Fibroblast of mammary gland (primary cell): ENCODE data around the gene PRKCH.

ENCODE experiments used
- DNase-seq: peaks from one replicate; pipeline ENCODE4 v3.0.0-alpha.2; 2010; ENCODE audit warnings: low read depth
- H3K4me3 ChIP-seq: 2 replicates; pipeline ENCODE4 v1.5.1; 2011; ENCODE audit warnings: low read depth, mild to moderate bottlenecking, low read length, moderate library complexity; ENCODE audit not compliant: control insufficient read depth
- CTCF ChIP-seq: conservative IDR thresholded peaks from 2 replicates; pipeline ENCODE4 v1.5.1; 2011; ENCODE audit warnings: low read depth, low read length, inconsistent platforms; ENCODE audit not compliant: control insufficient read depth, insufficient read depth

The PRKCH gene

GRCh38 chr14:61350427-61351270 lies 29.3 kb downstream of the PRKCH start:
- no peak for TF ChIP-seq CTCF
- H3K4me3 ChIP-seq, result no peak overlapping the region
- DNase-seq, result no peak

- TF ChIP-seq CTCF, result no peak
- no peak for DNase-seq
- H3K4me3 ChIP-seq, result no peak overlapping the region
Measured at GRCh38 chr14:61351477-61351876, 30.1 kb downstream of the PRKCH start.

- no peak overlapping the region for H3K4me3 ChIP-seq
- no peak for TF ChIP-seq CTCF
- DNase-seq, result peak; percentile 44
Measured at GRCh38 chr14:61355892-61356325, 34.5 kb downstream of the PRKCH start.

GRCh38 chr14:61357123-61357522 lies 35.7 kb downstream of the PRKCH start:
- no peak for TF ChIP-seq CTCF
- DNase-seq, result no peak
- H3K4me3 ChIP-seq, result no peak overlapping the region

GRCh38 chr14:61358554-61359226 lies 37.3 kb downstream of the PRKCH start:
- no peak for DNase-seq
- no peak overlapping the region for H3K4me3 ChIP-seq
- no peak for TF ChIP-seq CTCF

- no peak for TF ChIP-seq CTCF
- no peak overlapping the region for H3K4me3 ChIP-seq
- DNase-seq, result no peak
Measured at GRCh38 chr14:61360796-61361525, 39.6 kb downstream of the PRKCH start.
